Uterus (tissue), 4 donors: ENCODE data around the gene PRSS57. TPM values are rescaled to one million over a fixed set of nuclear protein-coding genes. Genes with fewer than 3 reads are reported as not detected.
A peak's percentile ranks its signal among the peaks of the same experiment; 100 is the strongest.

Experiments used
- DNase-seq, 2 donors: peaks; one replicate each; pipeline ENCODE4 v3.0.0-alpha.2; 2019 to 2020
- H3K27ac ChIP-seq, 2 donors: fragments of 200-600 bp; sonication (generic); 1 replicate in 1 of 2; 2 replicates in 1 of 2; pipeline ENCODE4 v1.5.1; 2016 to 2018
- H3K27me3 ChIP-seq, 2 donors: fragments of 200-600 bp; sonication (generic); one replicate each; pipeline ENCODE4 v1.5.1; 2018 to 2019; ENCODE audit warnings: control low read depth in 1 of 2
- H3K36me3 ChIP-seq, 2 donors: fragments of 200-600 bp; sonication (generic); one replicate each; pipeline ENCODE4 v1.5.1; 2019; ENCODE audit warnings: control low read depth in 1 of 2
- H3K4me1 ChIP-seq, 2 donors: fragments of 200-600 bp; sonication (generic); one replicate each; pipeline ENCODE4 v1.5.1; 2018 to 2019; ENCODE audit warnings: control low read depth in 1 of 2
- H3K4me3 ChIP-seq, 2 donors: fragments of 200-600 bp; sonication (generic); 1 replicate in 1 of 2; 2 replicates in 1 of 2; pipeline ENCODE4 v1.5.1; 2018 to 2019; ENCODE audit warnings: mild to moderate bottlenecking in 1 of 2
- H3K9me3 ChIP-seq, 2 donors: fragments of 200-600 bp; sonication (generic); one replicate each; pipeline ENCODE4 v1.5.1; 2019; ENCODE audit warnings: control low read depth in 1 of 2
- POLR2A ChIP-seq, 2 donors: fragments of 450-650 bp; IDR thresholded peaks; one replicate each; pipeline ENCODE4 v1.6.1; 2016; ENCODE audit warnings: antibody characterized with exemption in 2 of 2, mild to moderate bottlenecking in 1 of 2, moderate library complexity in 1 of 2
- intact Hi-C: fragments of 100-400 bp; cut with DNase I; formaldehyde crosslinking; loops from one replicate; pipeline ENCODE4 v1.15.1; 2023; ENCODE audit warnings: low total_unique reads
- total RNA-seq, 4 donors: library from RNA; depleted of rRNA in 3 of 4; stranded (reverse); fragments of >200 nt in 3 of 4; gene quantifications; one replicate each; pipeline versions ENCODE4 v1.1.0 to v1.2.4, GENCODE V29; 2014 to 2023
- TF ChIP-seq, protein P1 (sequence below), 4 experiments: fragments of 200-600 bp in 2 of 4; fragments of 450-650 bp in 2 of 4; sonication (generic) in 2 of 4; IDR thresholded peaks; one replicate each; pipeline ENCODE4 v1.5.1; 2016 to 2019; ENCODE audit warnings: antibody characterized with exemption in 4 of 4, mild to moderate bottlenecking in 2 of 4, moderate library complexity in 1 of 4
- donor health status: DM: yes; HTN: yes; CAD: no.

PRSS57 gene
- total RNA-seq, 4 donors from 2014 or later = not detected

DNA sequence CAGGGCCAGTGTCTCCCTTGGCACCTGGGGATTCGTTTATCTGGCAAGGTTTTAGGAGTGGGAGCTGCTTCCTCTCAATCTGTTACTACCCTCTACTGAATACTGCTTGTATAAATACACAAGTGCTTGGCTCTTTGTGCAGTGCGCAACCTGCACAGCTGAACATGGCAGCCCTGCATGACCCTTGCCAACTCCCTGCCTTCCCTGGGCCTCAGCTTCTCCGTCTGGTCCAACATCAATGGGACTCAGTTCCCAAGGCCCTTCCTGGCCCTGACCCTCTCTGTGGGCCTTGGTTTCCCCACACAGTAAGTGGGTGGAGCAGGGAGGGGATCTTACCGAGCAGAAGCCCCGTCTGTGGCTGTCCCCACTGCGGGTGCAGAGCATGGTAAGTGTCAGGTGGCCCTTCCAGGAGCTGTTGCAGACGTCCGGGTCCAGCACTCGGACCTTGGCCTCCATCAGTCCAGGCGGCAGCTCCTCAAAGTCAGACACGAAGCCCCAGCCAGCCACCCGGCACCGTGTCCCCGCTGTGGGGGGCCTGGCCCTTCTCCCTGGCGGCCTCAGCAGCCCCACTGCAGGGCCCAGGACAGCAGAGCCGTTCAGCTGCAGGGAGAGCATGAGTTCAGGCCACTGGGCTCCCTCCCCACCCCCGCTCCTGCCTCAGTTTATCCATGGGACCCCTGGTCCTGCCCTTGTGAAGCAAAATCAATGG, 8.5 kb downstream of the PRSS57 start:
- Histone ChIP-seq H3K4me1 (no peaks in the 10 kb centered on the region), H3K36me3 (no peaks in the 10 kb centered on the region), H3K4me3 (no peak overlapping the region), H3K9me3 (no peaks in the 10 kb centered on the region), H3K27me3 (no peaks in the 10 kb centered on the region), H3K27ac (no peak overlapping the region)
- no peak for DNase-seq
- intact Hi-C loops = no loop called here
- no peak for TF ChIP-seq POLR2A (IDR thresholded peaks at IDR 0.05)
- TF ChIP-seq, protein P1, sequence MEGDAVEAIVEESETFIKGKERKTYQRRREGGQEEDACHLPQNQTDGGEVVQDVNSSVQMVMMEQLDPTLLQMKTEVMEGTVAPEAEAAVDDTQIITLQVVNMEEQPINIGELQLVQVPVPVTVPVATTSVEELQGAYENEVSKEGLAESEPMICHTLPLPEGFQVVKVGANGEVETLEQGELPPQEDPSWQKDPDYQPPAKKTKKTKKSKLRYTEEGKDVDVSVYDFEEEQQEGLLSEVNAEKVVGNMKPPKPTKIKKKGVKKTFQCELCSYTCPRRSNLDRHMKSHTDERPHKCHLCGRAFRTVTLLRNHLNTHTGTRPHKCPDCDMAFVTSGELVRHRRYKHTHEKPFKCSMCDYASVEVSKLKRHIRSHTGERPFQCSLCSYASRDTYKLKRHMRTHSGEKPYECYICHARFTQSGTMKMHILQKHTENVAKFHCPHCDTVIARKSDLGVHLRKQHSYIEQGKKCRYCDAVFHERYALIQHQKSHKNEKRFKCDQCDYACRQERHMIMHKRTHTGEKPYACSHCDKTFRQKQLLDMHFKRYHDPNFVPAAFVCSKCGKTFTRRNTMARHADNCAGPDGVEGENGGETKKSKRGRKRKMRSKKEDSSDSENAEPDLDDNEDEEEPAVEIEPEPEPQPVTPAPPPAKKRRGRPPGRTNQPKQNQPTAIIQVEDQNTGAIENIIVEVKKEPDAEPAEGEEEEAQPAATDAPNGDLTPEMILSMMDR (IDR thresholded peaks at IDR 0.05) = no peak

DNA sequence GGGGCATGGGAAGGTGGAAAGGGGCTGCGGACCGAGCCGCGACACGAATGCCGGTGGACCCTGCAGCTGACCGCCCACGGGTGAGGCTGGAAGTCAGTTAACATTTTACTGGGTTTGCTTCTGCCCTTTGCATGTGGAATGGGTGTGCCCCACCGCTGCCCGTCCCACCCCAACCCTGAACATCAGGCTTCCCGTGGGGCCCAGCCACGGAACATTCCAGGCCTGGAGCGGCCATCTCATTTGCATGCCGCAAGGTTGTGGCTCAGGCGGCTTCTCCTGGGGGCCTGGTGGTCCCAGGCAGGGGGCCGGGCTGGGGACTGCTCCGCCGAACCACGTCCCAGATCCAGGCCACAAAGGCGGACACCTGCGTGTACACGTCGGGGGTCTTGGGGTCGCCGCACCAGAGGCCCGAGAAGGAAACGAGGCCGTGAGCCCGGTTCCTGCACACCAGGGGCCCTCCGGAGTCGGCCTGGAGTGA, 9.8 kb downstream of the PRSS57 start:
- TF ChIP-seq, protein P1 (IDR thresholded peaks at IDR 0.05) = no peak
- TF ChIP-seq POLR2A (IDR thresholded peaks at IDR 0.05) = no peak
- intact Hi-C loops = no loop called here

DNA sequence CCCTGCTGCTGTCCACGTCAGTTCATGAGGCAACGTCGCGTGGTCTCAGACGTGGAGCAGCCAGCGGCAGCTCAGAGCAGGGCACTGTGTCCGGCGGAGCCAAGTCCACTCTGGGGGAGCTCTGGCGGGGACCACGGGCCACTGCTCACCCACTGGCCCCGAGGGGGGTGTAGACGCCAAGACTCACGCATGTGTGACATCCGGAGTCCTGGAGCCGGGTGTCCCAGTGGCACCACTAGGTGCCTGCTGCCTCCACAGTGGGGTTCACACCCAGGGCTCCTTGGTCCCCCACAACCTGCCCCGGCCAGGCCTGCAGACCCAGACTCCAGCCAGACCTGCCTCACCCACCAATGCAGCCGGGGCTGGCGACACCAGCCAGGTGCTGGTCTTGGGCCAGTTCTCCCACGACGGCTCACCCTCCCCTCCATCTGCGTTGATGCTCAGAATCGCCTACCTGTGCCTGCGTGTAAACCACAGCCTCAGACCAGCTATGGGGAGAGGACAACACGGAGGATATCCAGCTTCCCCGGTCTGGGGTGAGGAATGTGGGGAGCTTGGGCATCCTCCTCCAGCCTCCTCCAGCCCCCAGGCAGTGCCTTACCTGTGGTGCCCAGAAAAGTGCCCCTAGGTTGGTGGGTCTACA, 12.5 kb downstream of the PRSS57 start:
- no peak overlapping the region for H3K27ac ChIP-seq
- H3K4me3 ChIP-seq = no peak overlapping the region
- H3K9me3 ChIP-seq = no peaks in the 10 kb centered on the region
- no peaks in the 10 kb centered on the region for H3K27me3 ChIP-seq
- DNase-seq = no peak
- TF ChIP-seq POLR2A (IDR thresholded peaks at IDR 0.05) = no peak
- TF ChIP-seq, protein P1 (IDR thresholded peaks at IDR 0.05) = no peak
- no peaks in the 10 kb centered on the region for H3K4me1 ChIP-seq
- no peaks in the 10 kb centered on the region for H3K36me3 ChIP-seq
- intact Hi-C loops = no loop called here

More for the DNA sequence above, 9.8 kb downstream of the PRSS57 start:
- Histone ChIP-seq H3K4me3 (no peak overlapping the region), H3K36me3 (no peaks in the 10 kb centered on the region), H3K27ac (no peak overlapping the region), H3K4me1 (no peaks in the 10 kb centered on the region), H3K9me3 (no peaks in the 10 kb centered on the region), H3K27me3 (no peaks in the 10 kb centered on the region)
- no peak for DNase-seq

DNA sequence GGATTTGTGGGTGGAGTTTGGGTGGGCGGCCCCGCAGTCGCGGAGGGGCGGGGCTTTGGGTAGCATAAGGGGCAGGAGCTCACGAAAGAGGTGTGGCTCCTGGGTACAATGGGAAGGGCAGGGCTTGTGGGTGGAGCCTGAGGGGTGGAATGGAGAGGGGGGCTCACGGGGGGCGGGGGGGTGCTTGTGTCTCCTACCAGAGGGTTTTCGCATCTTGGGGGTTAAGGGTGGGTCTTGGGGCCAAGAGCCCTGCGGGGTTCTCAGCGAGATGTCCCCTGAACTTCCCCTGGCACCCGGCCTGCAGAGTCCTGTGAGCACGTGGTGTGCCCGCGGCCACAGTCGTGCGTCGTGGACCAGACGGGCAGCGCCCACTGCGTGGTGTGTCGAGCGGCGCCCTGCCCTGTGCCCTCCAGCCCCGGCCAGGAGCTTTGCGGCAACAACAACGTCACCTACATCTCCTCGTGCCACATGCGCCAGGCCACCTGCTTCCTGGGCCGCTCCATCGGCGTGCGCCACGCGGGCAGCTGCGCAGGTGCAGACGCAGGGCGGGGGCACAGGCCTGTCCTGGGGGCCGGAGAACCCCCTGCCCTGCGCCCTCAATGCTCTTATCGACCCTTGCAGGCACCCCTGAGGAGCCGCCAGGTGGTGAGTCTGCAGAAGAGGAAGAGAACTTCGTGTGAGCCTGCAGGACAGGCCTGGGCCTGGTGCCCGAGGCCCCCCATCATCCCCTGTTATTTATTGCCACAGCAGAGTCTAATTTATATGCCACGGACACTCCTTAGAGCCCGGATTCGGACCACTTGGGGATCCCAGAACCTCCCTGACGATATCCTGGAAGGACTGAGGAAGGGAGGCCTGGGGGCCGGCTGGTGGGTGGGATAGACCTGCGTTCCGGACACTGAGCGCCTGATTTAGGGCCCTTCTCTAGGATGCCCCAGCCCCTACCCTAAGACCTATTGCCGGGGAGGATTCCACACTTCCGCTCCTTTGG, 13.9 kb downstream of the PRSS57 start:
- Histone ChIP-seq H3K4me1 (peaks cover 0 to 10% of the 10 kb centered on the region in 2 donors), H3K27me3 (no peaks in the 10 kb centered on the region), H3K27ac (peak overlapping the region; percentile 90 to 92), H3K9me3 (no peaks in the 10 kb centered on the region), H3K36me3 (no peaks in the 10 kb centered on the region), H3K4me3 (peak overlapping the region; percentile 20 to 68)
- no peak for TF ChIP-seq POLR2A (IDR thresholded peaks at IDR 0.05)
- TF ChIP-seq, protein P1 (IDR thresholded peaks at IDR 0.05) = no peak
- intact Hi-C loops = no loop called here
- peak in 1 of 2 donors; percentile 45 for DNase-seq
